ENCODE data around the gene GRID1.

GRCh38 chr10:86361156-86362128 is 5.2 kb downstream of the GRID1 start:
- TF ChIP-seq GABPB1 (CRISPR knock-in tag; IDR thresholded peaks at IDR 0.05) (no peak), ESRRA (CRISPR knock-in tag; IDR thresholded peaks at IDR 0.05; ENCODE audit: borderline replicate concordance) (no peak), NR1H2 (CRISPR knock-in tag; IDR thresholded peaks at IDR 0.05) (no peak)

Data from WTC11 (cell line).